NCI-H510A (cell line): ENCODE measurements around the gene IDH3A.

Experiments
- DNase-seq: peaks from one replicate; lab custom pipeline; 2025; lab: John Stamatoyannopoulos, UW

Gene IDH3A

GRCh38 chr15:78168608-78169007 lies 19.4 kb downstream of the IDH3A start:
- DNase-seq: no peak

- DNase-seq: no peak
These were observed 21.9 kb downstream of the IDH3A start for GRCh38 chr15:78170848-78171773.

- no peak for DNase-seq
These were observed 22.8 kb downstream of the IDH3A start for GRCh38 chr15:78171864-78172472.

GRCh38 chr15:78174401-78174800 lies 25.2 kb downstream of the IDH3A start:
- no peak for DNase-seq

- DNase-seq: no peak
These were observed 26.2 kb downstream of the IDH3A start for GRCh38 chr15:78175330-78175729.

GRCh38 chr15:78177447-78177873 lies 28.3 kb downstream of the IDH3A start:
- DNase-seq: no peak

- no peak for DNase-seq
These were observed 28.9 kb downstream of the IDH3A start for GRCh38 chr15:78178064-78178463.

GRCh38 chr15:78179286-78179840 lies 30.2 kb downstream of the IDH3A start:
- DNase-seq: no peak

- DNase-seq: no peak
These were observed 30.7 kb downstream of the IDH3A start for GRCh38 chr15:78179906-78180305.

GRCh38 chr15:78182336-78182700 lies 33.2 kb downstream of the IDH3A start:
- no peak for DNase-seq

GRCh38 chr15:78182821-78183220 lies 33.7 kb downstream of the IDH3A start:
- DNase-seq: no peak

- no peak for DNase-seq
These were observed 43.8 kb downstream of the IDH3A start for GRCh38 chr15:78192826-78193594.

- DNase-seq: no peak
These were observed 44.8 kb downstream of the IDH3A start for GRCh38 chr15:78193731-78194567.

- DNase-seq: no peak
These were observed 45.4 kb downstream of the IDH3A start for GRCh38 chr15:78194568-78194925.

GRCh38 chr15:78195735-78196201 lies 46.6 kb downstream of the IDH3A start:
- DNase-seq: no peak

- no peak for DNase-seq
These were observed 48.5 kb downstream of the IDH3A start for GRCh38 chr15:78197632-78198031.

- no peak for DNase-seq
These were observed 51.2 kb downstream of the IDH3A start for GRCh38 chr15:78200276-78200930.

- no peak for DNase-seq
These were observed 52.4 kb downstream of the IDH3A start for GRCh38 chr15:78201281-78202190.

GRCh38 chr15:78203346-78204225 lies 54.4 kb downstream of the IDH3A start:
- no peak for DNase-seq
